Ishikawa (cell line): ENCODE results near the gene TRIM67.

ENCODE experiments used
- RAD21 ChIP-seq: IDR thresholded peaks from 2 replicates; pipeline ENCODE4 v1.6.1; 2012; ENCODE audit warnings: low read depth
- YY1 ChIP-seq: IDR thresholded peaks from 2 replicates; pipeline ENCODE4 v1.6.1; 2012; ENCODE audit warnings: low read depth
- TF ChIP-seq, protein P1 (sequence below): IDR thresholded peaks from 2 replicates; pipeline ENCODE4 v1.6.1; 2012; ENCODE audit warnings: low read depth, mild to moderate bottlenecking
- TF ChIP-seq, protein P2 (sequence below): IDR thresholded peaks from 2 replicates; pipeline ENCODE4 v1.6.1; 2012

DNA sequence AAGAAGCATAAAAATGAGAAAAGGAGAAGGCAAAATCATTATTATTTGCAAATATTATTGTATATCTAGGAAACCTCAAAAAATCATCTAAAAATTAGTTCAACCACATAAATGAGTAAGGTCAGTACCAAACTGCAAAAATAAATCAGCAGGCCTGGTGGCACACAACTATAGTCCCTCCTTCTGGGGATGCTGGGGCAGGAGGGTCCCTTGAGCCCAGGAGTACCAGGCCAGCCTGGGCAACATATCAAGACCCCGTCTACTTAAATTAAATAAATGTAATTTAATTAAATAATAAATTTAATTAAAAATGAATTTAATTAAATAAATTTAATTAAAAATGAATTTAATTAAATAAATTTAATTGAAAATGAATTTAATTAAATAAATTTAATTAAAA lies 40.3 kb upstream of the TRIM67 start:
- TF ChIP-seq, protein P1, sequence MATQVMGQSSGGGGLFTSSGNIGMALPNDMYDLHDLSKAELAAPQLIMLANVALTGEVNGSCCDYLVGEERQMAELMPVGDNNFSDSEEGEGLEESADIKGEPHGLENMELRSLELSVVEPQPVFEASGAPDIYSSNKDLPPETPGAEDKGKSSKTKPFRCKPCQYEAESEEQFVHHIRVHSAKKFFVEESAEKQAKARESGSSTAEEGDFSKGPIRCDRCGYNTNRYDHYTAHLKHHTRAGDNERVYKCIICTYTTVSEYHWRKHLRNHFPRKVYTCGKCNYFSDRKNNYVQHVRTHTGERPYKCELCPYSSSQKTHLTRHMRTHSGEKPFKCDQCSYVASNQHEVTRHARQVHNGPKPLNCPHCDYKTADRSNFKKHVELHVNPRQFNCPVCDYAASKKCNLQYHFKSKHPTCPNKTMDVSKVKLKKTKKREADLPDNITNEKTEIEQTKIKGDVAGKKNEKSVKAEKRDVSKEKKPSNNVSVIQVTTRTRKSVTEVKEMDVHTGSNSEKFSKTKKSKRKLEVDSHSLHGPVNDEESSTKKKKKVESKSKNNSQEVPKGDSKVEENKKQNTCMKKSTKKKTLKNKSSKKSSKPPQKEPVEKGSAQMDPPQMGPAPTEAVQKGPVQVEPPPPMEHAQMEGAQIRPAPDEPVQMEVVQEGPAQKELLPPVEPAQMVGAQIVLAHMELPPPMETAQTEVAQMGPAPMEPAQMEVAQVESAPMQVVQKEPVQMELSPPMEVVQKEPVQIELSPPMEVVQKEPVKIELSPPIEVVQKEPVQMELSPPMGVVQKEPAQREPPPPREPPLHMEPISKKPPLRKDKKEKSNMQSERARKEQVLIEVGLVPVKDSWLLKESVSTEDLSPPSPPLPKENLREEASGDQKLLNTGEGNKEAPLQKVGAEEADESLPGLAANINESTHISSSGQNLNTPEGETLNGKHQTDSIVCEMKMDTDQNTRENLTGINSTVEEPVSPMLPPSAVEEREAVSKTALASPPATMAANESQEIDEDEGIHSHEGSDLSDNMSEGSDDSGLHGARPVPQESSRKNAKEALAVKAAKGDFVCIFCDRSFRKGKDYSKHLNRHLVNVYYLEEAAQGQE = no peak
- TF ChIP-seq YY1 (no peak), RAD21 (no peak)
- TF ChIP-seq, protein P2, sequence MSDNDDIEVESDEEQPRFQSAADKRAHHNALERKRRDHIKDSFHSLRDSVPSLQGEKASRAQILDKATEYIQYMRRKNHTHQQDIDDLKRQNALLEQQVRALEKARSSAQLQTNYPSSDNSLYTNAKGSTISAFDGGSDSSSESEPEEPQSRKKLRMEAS = no peak
